HG02763 (cell line): ENCODE measurements around the gene ZNF687.

Experiments
- ATAC-seq: cut with Tn5 transposase; IDR thresholded peaks from one replicate; pipeline ENCODE4 v1.9.1; 2021; ENCODE audit warnings: mild to moderate bottlenecking, moderate library complexity; ENCODE audit not compliant: unreplicated experiment

ZNF687 gene

GRCh38 chr1:151312411-151312810, 30.3 kb downstream of the ZNF687 start:
- ATAC-seq = no peak

- no peak for ATAC-seq
These were observed 30.7 kb downstream of the ZNF687 start for GRCh38 chr1:151312826-151313225.

- ATAC-seq = no peak
These were observed 31.4 kb downstream of the ZNF687 start for GRCh38 chr1:151313501-151313900.

GRCh38 chr1:151314137-151314875, 32.2 kb downstream of the ZNF687 start:
- no peak for ATAC-seq

GRCh38 chr1:151315565-151316235, 33.6 kb downstream of the ZNF687 start:
- no peak for ATAC-seq

GRCh38 chr1:151318975-151319374, 36.9 kb downstream of the ZNF687 start:
- no peak for ATAC-seq

GRCh38 chr1:151324390-151324930, 42.4 kb downstream of the ZNF687 start:
- ATAC-seq = no peak

- no peak for ATAC-seq
These were observed 43.1 kb downstream of the ZNF687 start for GRCh38 chr1:151325231-151325630.

- ATAC-seq = no peak
These were observed 43.7 kb downstream of the ZNF687 start for GRCh38 chr1:151325646-151326429.

- ATAC-seq = peak; percentile 59
These were observed 44.6 kb downstream of the ZNF687 start for GRCh38 chr1:151326619-151327222.

- ATAC-seq = peak; percentile 66
These were observed 45.3 kb downstream of the ZNF687 start, which contains the start of gene PI4KB for GRCh38 chr1:151327223-151327902. Gene PI4KB, minus strand, starts transcription at chr1:151327416. Its CDS starts 10,935 bp downstream, at chr1:151316481.

- peak; percentile 18 for ATAC-seq
These were observed 46.0 kb downstream of the ZNF687 start for GRCh38 chr1:151327903-151328674.

GRCh38 chr1:151334822-151335221, 52.7 kb downstream of the ZNF687 start:
- no peak for ATAC-seq

- no peak for ATAC-seq
These were observed 54.5 kb downstream of the ZNF687 start for GRCh38 chr1:151336556-151336955.

GRCh38 chr1:151340870-151341754, 59.0 kb downstream of the ZNF687 start:
- ATAC-seq = no peak
